Cardiac muscle cell (in vitro differentiated cells and primary cell): ENCODE measurements around the gene ABHD15. TPM values are rescaled to one million over a fixed set of nuclear protein-coding genes. Genes with fewer than 3 reads are reported as not detected.
A peak's percentile ranks its signal among the peaks of the same experiment; 100 is the strongest.

ENCODE experiments used
- DNase-seq, 2 donors: peaks; one replicate each; pipeline versions ENCODE4 v3.0.0 to v3.0.0-alpha.2; 2010 to 2017; ENCODE audit warnings: low read depth in 1 of 2, low spot score in 1 of 2
- H3K27ac ChIP-seq: fragments of 200-600 bp; sonication (generic); 2 replicates; pipeline ENCODE4 v1.5.1; 2016
- H3K27me3 ChIP-seq: fragments of 200-600 bp; sonication (generic); 2 replicates; pipeline ENCODE4 v1.6.0; 2016; ENCODE audit warnings: control low read depth
- H3K36me3 ChIP-seq: fragments of 200-600 bp; sonication (generic); 2 replicates; pipeline ENCODE4 v1.5.1; 2016; ENCODE audit warnings: control low read depth
- H3K4me1 ChIP-seq: fragments of 200-600 bp; sonication (generic); 2 replicates; pipeline ENCODE4 v1.8.1; 2017; ENCODE audit warnings: low read depth, mild to moderate bottlenecking, mixed run types
- H3K4me3 ChIP-seq: fragments of 200-600 bp; sonication (generic); 2 replicates; pipeline ENCODE4 v1.5.1; 2016; ENCODE audit warnings: mild to moderate bottlenecking
- H3K9me3 ChIP-seq: fragments of 200-600 bp; sonication (generic); 2 replicates; pipeline ENCODE4 v1.5.1; 2017; ENCODE audit warnings: low read depth, mild to moderate bottlenecking, control low read depth
- polyA plus RNA-seq: library from polyadenylated mRNA; unstranded; fragments of >200 nt; fragmentation: Nextera tagmentation; extraction: Ambion mirVana; gene quantifications from 2 replicates; pipeline ENCODE4 v1.2.1, GENCODE V29; 2016
- total RNA-seq: library from RNA; depleted of rRNA; stranded (reverse); fragments of >200 nt; gene quantifications from 2 replicates; pipeline ENCODE4 v1.2.3, GENCODE V29; 2016
- TF ChIP-seq, protein P1 (sequence below): IDR thresholded peaks from 2 replicates; pipeline ENCODE4 v1.5.1; 2012; ENCODE audit warnings: low read depth, mild to moderate bottlenecking, low read length

Gene ABHD15
- total and polyA plus RNA-seq, 2 experiments from 2014 or later: 4.8 to 5.8 TPM

DNA sequence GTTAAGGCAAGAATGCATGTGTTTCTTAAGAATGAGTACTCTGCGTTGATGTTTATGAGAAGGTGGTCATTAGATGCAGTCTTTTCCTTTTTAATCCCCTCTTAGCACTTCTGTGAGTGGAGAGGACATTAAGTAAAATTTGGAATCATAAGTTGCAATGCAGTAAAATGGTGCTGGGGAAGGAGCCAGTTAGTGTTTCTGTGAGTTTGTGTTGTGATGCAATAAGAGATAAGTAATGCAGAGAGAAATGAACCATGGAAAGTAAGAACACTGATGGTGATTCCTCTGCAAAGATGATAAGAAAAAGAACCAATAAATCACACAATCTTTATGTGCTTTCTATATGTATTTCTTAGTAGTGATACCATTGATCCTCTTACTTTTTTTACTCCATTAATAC, 20.0 kb downstream of the ABHD15 start:
- Histone ChIP-seq H3K4me1 (no peaks in the 10 kb centered on the region), H3K36me3 (peaks cover 23% of the 10 kb centered on the region), H3K27ac (no peak overlapping the region), H3K9me3 (no peaks in the 10 kb centered on the region), H3K27me3 (no peaks in the 10 kb centered on the region), H3K4me3 (no peak overlapping the region)
- TF ChIP-seq, protein P1, sequence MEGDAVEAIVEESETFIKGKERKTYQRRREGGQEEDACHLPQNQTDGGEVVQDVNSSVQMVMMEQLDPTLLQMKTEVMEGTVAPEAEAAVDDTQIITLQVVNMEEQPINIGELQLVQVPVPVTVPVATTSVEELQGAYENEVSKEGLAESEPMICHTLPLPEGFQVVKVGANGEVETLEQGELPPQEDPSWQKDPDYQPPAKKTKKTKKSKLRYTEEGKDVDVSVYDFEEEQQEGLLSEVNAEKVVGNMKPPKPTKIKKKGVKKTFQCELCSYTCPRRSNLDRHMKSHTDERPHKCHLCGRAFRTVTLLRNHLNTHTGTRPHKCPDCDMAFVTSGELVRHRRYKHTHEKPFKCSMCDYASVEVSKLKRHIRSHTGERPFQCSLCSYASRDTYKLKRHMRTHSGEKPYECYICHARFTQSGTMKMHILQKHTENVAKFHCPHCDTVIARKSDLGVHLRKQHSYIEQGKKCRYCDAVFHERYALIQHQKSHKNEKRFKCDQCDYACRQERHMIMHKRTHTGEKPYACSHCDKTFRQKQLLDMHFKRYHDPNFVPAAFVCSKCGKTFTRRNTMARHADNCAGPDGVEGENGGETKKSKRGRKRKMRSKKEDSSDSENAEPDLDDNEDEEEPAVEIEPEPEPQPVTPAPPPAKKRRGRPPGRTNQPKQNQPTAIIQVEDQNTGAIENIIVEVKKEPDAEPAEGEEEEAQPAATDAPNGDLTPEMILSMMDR: no peak
- peak in 1 of 2 donors; percentile 41 for DNase-seq

DNA sequence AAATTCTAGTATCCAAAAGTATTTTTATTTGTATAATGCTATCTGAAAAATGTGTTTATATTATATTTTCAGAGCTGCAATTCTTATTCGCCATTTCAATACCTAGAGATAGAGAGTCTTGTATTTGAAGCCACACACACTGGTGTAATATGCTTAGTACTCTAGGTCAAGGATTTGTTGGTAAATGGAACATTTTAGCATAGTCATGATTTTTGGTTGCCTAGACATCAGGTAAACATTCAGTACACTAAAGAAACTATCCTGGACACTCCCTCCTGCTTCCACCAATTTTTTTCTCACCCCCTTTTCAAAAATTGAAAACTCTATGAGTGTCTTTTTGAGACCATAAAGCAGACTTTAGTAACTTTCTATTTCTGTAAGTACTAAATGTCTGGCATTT, 20.8 kb downstream of the ABHD15 start:
- H3K4me1 ChIP-seq: no peaks in the 10 kb centered on the region
- no peak overlapping the region for H3K27ac ChIP-seq
- TF ChIP-seq, protein P1: no peak
- H3K36me3 ChIP-seq: peaks cover 26% of the 10 kb centered on the region
- no peak overlapping the region for H3K4me3 ChIP-seq
- DNase-seq: no peak
- H3K27me3 ChIP-seq: no peaks in the 10 kb centered on the region
- no peaks in the 10 kb centered on the region for H3K9me3 ChIP-seq

DNA sequence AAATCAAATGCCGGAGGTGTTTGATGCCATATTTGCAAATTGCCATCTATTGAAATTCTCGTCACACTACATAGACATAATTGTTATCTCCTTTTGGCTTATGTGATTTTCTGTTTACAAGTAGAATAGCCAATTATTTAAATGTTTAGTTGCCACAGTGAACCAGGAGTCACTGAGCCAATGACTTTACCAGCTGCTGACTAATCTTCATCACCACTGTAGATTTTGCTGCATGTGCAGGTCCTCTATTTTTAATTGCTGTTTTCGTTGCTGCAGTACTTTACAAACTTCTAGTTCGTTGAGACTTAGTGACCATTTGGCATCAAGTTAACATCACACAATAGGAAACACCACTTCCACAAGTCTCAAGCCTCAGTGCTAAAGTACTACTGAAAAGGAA, 22.8 kb downstream of the ABHD15 start:
- no peak overlapping the region for H3K4me3 ChIP-seq
- H3K27ac ChIP-seq: no peak overlapping the region
- DNase-seq: no peak
- H3K36me3 ChIP-seq: peaks cover 27% of the 10 kb centered on the region
- no peaks in the 10 kb centered on the region for H3K9me3 ChIP-seq
- no peaks in the 10 kb centered on the region for H3K27me3 ChIP-seq
- no peaks in the 10 kb centered on the region for H3K4me1 ChIP-seq
- TF ChIP-seq, protein P1: no peak

DNA sequence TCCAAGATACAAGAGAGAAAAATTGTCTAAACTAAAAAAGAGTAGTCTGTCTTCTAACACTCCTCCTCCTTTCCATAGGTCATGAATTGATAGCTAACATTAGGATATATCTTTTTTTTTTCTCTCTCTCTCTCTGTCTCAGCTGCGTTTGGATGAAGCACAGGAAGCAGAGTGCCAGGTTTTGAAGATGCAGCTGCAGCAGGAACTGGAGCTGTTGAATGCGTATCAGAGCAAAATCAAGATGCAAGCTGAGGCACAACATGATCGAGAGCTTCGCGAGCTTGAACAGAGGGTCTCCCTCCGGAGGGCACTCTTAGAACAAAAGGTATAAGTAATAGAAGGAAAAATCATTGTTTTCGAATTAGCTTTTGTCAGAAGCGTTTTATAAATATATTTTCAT, 32.9 kb downstream of the ABHD15 start:
- TF ChIP-seq, protein P1: no peak
- Histone ChIP-seq H3K27me3 (no peaks in the 10 kb centered on the region), H3K9me3 (no peaks in the 10 kb centered on the region), H3K36me3 (peaks cover 53% of the 10 kb centered on the region), H3K4me3 (no peak overlapping the region), H3K4me1 (no peaks in the 10 kb centered on the region), H3K27ac (no peak overlapping the region)
- no peak for DNase-seq

DNA sequence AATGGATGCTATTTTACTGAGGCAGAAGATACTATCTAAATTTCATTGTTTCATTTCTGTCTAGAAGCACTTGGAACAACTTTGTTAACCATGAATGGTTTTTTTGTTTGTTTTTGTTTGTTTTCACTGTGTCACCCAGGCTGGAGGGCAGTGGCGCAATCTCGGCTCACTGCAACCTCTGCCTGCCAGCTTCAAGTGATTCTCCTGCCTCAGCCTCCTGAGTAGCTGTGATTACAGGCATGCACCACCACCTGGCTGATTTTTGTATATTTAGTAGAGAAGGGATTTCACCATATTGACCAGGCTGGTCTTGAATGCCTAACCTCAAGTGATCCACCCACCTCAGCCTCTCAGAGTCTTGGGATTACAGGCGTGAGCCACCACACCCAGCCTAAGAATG, 40.5 kb downstream of the ABHD15 start:
- Histone ChIP-seq H3K4me3 (no peak overlapping the region), H3K27me3 (no peaks in the 10 kb centered on the region), H3K4me1 (no peaks in the 10 kb centered on the region), H3K27ac (no peak overlapping the region), H3K36me3 (peaks cover 52% of the 10 kb centered on the region), H3K9me3 (no peaks in the 10 kb centered on the region)
- DNase-seq: peak in 1 of 2 donors; percentile 1
- TF ChIP-seq, protein P1: no peak

DNA sequence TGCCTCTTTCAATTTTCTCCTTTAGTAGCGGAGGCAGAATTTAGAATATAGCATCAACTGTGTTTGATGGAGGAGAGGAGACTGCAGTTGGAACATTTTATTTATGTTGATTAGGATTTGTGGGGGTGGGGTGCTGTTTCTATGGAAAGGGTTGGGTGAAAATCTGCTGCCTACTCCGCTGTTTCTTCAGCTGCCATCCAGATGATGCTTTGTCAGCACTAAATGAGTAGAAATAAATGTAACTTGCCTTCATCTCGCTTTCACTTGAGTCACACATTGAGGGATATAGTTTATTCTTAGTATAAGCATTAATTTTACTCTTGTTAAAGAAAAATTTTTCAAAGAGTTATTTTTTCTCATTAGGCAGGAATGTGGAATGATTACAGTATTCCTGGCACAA, 42.1 kb downstream of the ABHD15 start:
- TF ChIP-seq, protein P1: no peak
- no peaks in the 10 kb centered on the region for H3K9me3 ChIP-seq

More for the DNA sequence above, 42.1 kb downstream of the ABHD15 start:
- H3K36me3 ChIP-seq: peaks cover 43% of the 10 kb centered on the region
- no peaks in the 10 kb centered on the region for H3K4me1 ChIP-seq
- no peak overlapping the region for H3K4me3 ChIP-seq
- DNase-seq: no peak
- H3K27me3 ChIP-seq: no peaks in the 10 kb centered on the region
- H3K27ac ChIP-seq: no peak overlapping the region
